GM23338 (cell line): Measurements from ENCODE around the gene INPP5D. TPM values are rescaled to one million over a fixed set of nuclear protein-coding genes. Genes with fewer than 3 reads are reported as not detected.

ENCODE experiments used
- ATAC-seq: fragments of 200-7000 bp; cut with Tn5 transposase; 3 replicates; pipeline ENCODE4 v1.9.1; 2020
- DNase-seq: peaks from one replicate; pipeline ENCODE4 v3.0.0-alpha.2; 2015; ENCODE audit warnings: low spot score
- H2AFZ ChIP-seq: fragments of 200-600 bp; sonication (generic); 2 replicates; pipeline ENCODE4 v1.8.0; 2016; ENCODE audit warnings: antibody characterized with exemption, mild to moderate bottlenecking, moderate library complexity
- H3F3A ChIP-seq: fragments of 200-600 bp; sonication (generic); replicated peaks from 2 replicates; pipeline ENCODE4 v1.8.0; 2017; ENCODE audit warnings: antibody characterized with exemption, mixed run types, low read depth
- H3K27ac ChIP-seq: fragments of 200-600 bp; sonication (generic); 2 replicates; pipeline ENCODE4 v1.6.1; 2016; ENCODE audit warnings: low read depth
- H3K27me3 ChIP-seq: fragments of 200-600 bp; sonication (generic); 2 replicates; pipeline ENCODE4 v1.8.0; 2016; ENCODE audit warnings: mild to moderate bottlenecking, mixed run types, moderate library complexity; ENCODE audit not compliant: insufficient read depth
- H3K36me3 ChIP-seq: fragments of 200-600 bp; sonication (generic); 2 replicates; pipeline ENCODE4 v1.8.0; 2016; ENCODE audit warnings: mild to moderate bottlenecking; ENCODE audit not compliant: insufficient read depth
- H3K4me1 ChIP-seq: fragments of 200-600 bp; sonication (generic); 2 replicates; pipeline ENCODE4 v1.8.0; 2016; ENCODE audit warnings: mild to moderate bottlenecking, moderate library complexity; ENCODE audit not compliant: insufficient read depth
- H3K4me2 ChIP-seq: fragments of 200-600 bp; sonication (generic); 2 replicates; pipeline ENCODE4 v1.7.1; 2017; ENCODE audit warnings: mixed run types
- H3K4me3 ChIP-seq: fragments of 200-600 bp; sonication (generic); 2 replicates; pipeline ENCODE4 v1.6.1; 2016; ENCODE audit warnings: mixed run types
- H3K79me2 ChIP-seq: fragments of 200-600 bp; sonication (generic); replicated peaks from 2 replicates; pipeline ENCODE4 v1.8.0; 2017; ENCODE audit warnings: mild to moderate bottlenecking; ENCODE audit not compliant: insufficient read depth
- H3K9me2 ChIP-seq: fragments of 200-600 bp; sonication (generic); 2 replicates; pipeline ENCODE4 v1.8.0; 2017; ENCODE audit not compliant: insufficient read depth
- H4K20me1 ChIP-seq: fragments of 200-600 bp; sonication (generic); replicated peaks from 2 replicates; pipeline ENCODE4 v1.8.0; 2017; ENCODE audit warnings: mild to moderate bottlenecking; ENCODE audit not compliant: insufficient read depth
- H3K27ac Mint-ChIP-seq: 2 replicates; pipeline ENCODE4 v1.8.0; 2020; ENCODE audit warnings: inconsistent platforms, mild to moderate bottlenecking, moderate library complexity, mixed read lengths
- H3K27me3 Mint-ChIP-seq: 3 replicates; pipeline ENCODE4 v1.8.0; 2022; ENCODE audit warnings: low read depth, mild to moderate bottlenecking, moderate library complexity, mixed read lengths, inconsistent platforms; ENCODE audit not compliant: insufficient read depth, poor library complexity
- H3K36me3 Mint-ChIP-seq: 3 replicates; pipeline ENCODE4 v1.8.0; 2021; ENCODE audit warnings: low read depth, mild to moderate bottlenecking, inconsistent platforms, moderate library complexity, mixed read lengths
- H3K4me1 Mint-ChIP-seq: 3 replicates; pipeline ENCODE4 v1.8.0; 2020; ENCODE audit warnings: mild to moderate bottlenecking, inconsistent platforms, mixed read lengths
- H3K4me3 Mint-ChIP-seq: 3 replicates; pipeline ENCODE4 v1.8.0; 2021; ENCODE audit warnings: moderate library complexity, mild to moderate bottlenecking, inconsistent platforms, mixed read lengths
- H3K9me3 Mint-ChIP-seq: 3 replicates; pipeline ENCODE4 v1.8.0; 2020; ENCODE audit warnings: moderate library complexity, mild to moderate bottlenecking, inconsistent platforms, mixed read lengths
- CREB1 ChIP-seq: fragments of 250-450 bp; sonication (Bioruptor Pico); IDR thresholded peaks from 2 replicates; pipeline ENCODE4 v1.5.0; 2020; ENCODE audit warnings: low read depth, mild to moderate bottlenecking, moderate library complexity
- ETS1 ChIP-seq: IDR thresholded peaks from 2 replicates; pipeline ENCODE4 v1.6.1; 2016; ENCODE audit warnings: antibody characterized with exemption
- EZH2 ChIP-seq: fragments of 200-600 bp; sonication (generic); IDR thresholded peaks from one replicate; pipeline ENCODE4 v1.8.0; 2017; ENCODE audit warnings: antibody characterized with exemption, mild to moderate bottlenecking, low read depth; ENCODE audit not compliant: unreplicated experiment
- EZH2phosphoT487 ChIP-seq: fragments of 200-600 bp; sonication (generic); IDR thresholded peaks from one replicate; pipeline ENCODE4 v1.8.1; 2018; ENCODE audit warnings: antibody characterized with exemption; ENCODE audit not compliant: unreplicated experiment
- JUNB ChIP-seq: IDR thresholded peaks from one replicate; pipeline ENCODE4 v1.6.1; 2016; ENCODE audit warnings: antibody characterized with exemption; ENCODE audit not compliant: unreplicated experiment
- NANOG ChIP-seq: IDR thresholded peaks from 2 replicates; pipeline ENCODE4 v1.6.1; 2016; ENCODE audit warnings: antibody characterized with exemption, borderline replicate concordance
- POLR2AphosphoS5 ChIP-seq: IDR thresholded peaks from 2 replicates; pipeline ENCODE4 v1.6.1; 2016; ENCODE audit warnings: antibody characterized with exemption, low read depth
- REST ChIP-seq: IDR thresholded peaks from one replicate; pipeline ENCODE4 v1.6.1; 2018; ENCODE audit warnings: antibody characterized with exemption; ENCODE audit not compliant: unreplicated experiment
- STAT1 ChIP-seq: IDR thresholded peaks from one replicate; pipeline ENCODE4 v1.6.1; 2016; ENCODE audit warnings: antibody characterized with exemption; ENCODE audit not compliant: unreplicated experiment
- ZNF114 ChIP-seq: fragments of 250-450 bp; sonication (Bioruptor Pico); IDR thresholded peaks from 2 replicates; pipeline ENCODE4 v1.5.0; 2020; ENCODE audit warnings: mild to moderate bottlenecking, moderate library complexity
- ZNF331 ChIP-seq: fragments of 250-450 bp; sonication (Bioruptor Pico); IDR thresholded peaks from 2 replicates; pipeline ENCODE4 v1.5.0; 2020; ENCODE audit warnings: low read depth, mild to moderate bottlenecking, moderate library complexity
- ZNF462 ChIP-seq: fragments of 250-450 bp; sonication (Bioruptor Pico); IDR thresholded peaks from 2 replicates; pipeline ENCODE4 v1.5.0; 2020; ENCODE audit warnings: mild to moderate bottlenecking, moderate library complexity
- polyA plus RNA-seq: library from polyadenylated mRNA; unstranded; fragments of >200 nt; fragmentation: Nextera tagmentation; extraction: Ambion mirVana; gene quantifications from 2 replicates; pipeline ENCODE4 v1.2.1, GENCODE V29; 2016
- total RNA-seq: library from RNA; depleted of rRNA; stranded (reverse); fragments of >200 nt; shearing (Covaris generic); gene quantifications from 2 replicates; pipeline ENCODE4 v1.2.3, GENCODE V29; 2014
- TF ChIP-seq, protein P1 (sequence below), 2 experiments: fragments of 200-600 bp in 1 of 2; sonication (generic) in 1 of 2; conservative IDR thresholded peaks; 2 replicates each; pipeline versions ENCODE4 v1.5.1 to v1.6.1; 2016 to 2017; ENCODE audit warnings: antibody characterized with exemption in 2 of 2, low read depth in 2 of 2, mild to moderate bottlenecking in 2 of 2, moderate library complexity in 1 of 2

Gene INPP5D
- total and polyA plus RNA-seq, 2 experiments from 2014 or later, result 6.6 to 8.3 TPM

DNA sequence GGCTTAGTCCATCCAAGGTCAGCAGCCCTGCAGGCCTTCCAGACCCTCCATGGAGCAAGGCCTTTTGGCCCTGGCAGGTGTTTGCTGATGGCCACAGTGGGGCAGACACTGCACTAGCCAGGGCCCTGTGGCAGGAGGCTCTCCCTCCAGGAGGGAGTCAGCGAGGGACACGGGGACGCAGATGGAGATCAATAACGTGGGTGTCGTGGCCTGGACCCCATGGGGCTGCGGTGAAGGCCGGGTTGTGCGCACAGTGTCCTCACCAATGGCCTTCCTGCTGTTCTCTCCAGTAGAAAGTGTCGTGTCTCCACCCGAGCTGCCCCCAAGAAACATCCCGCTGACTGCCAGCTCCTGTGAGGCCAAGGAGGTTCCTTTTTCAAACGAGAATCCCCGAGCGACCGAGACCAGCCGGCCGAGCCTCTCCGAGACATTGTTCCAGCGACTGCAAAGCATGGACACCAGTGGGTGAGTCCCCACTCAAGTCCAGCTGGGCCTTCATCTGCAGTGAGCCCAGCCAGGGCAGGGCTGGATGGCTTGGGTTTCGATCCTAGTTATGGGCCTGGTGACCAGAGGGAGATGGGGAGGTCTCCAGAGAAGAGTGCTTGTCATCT lies 65.4 kb downstream of the INPP5D start:
- TF ChIP-seq ZNF114 (CRISPR knock-in tag) (no peak), EZH2 (no peak), CREB1 (no peak), ZNF331 (CRISPR knock-in tag) (no peak), POLR2AphosphoS5 (no peak), REST (no peak), ZNF462 (CRISPR knock-in tag) (no peak), NANOG (no peak), JUNB (no peak), EZH2phosphoT487 (no peak), ETS1 (no peak), STAT1 (no peak)
- TF ChIP-seq, protein P1, sequence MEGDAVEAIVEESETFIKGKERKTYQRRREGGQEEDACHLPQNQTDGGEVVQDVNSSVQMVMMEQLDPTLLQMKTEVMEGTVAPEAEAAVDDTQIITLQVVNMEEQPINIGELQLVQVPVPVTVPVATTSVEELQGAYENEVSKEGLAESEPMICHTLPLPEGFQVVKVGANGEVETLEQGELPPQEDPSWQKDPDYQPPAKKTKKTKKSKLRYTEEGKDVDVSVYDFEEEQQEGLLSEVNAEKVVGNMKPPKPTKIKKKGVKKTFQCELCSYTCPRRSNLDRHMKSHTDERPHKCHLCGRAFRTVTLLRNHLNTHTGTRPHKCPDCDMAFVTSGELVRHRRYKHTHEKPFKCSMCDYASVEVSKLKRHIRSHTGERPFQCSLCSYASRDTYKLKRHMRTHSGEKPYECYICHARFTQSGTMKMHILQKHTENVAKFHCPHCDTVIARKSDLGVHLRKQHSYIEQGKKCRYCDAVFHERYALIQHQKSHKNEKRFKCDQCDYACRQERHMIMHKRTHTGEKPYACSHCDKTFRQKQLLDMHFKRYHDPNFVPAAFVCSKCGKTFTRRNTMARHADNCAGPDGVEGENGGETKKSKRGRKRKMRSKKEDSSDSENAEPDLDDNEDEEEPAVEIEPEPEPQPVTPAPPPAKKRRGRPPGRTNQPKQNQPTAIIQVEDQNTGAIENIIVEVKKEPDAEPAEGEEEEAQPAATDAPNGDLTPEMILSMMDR (conservative IDR thresholded peaks at IDR 0.05; ENCODE audit: low read depth in 2 of 2), result no peak
- DNase-seq (no peak), ATAC-seq (no peak)
- Histone ChIP-seq H3K4me1 (peaks cover 3% of the 10 kb centered on the region; the same call in 1 of the 2 replicates), H4K20me1 (no peaks in the 10 kb centered on the region), H3K4me2 (no peak overlapping the region), H2AFZ (no peak overlapping the region), H3K79me2 (no peaks in the 10 kb centered on the region), H3K27ac (no peak overlapping the region), H3K27me3 (no peaks in the 10 kb centered on the region), H3K9me2 (no peaks in the 10 kb centered on the region), H3F3A (no peaks in the 10 kb centered on the region), H3K4me3 (no peak overlapping the region), H3K36me3 (no peaks in the 10 kb centered on the region)
- peaks cover 3% of the 10 kb centered on the region for H3K27me3 Mint-ChIP-seq
- H3K27ac Mint-ChIP-seq, result no peak overlapping the region
- H3K4me1 Mint-ChIP-seq, result peaks cover 11% of the 10 kb centered on the region
- no peaks in the 10 kb centered on the region for H3K36me3 Mint-ChIP-seq
- H3K9me3 Mint-ChIP-seq, result no peaks in the 10 kb centered on the region; the same call in 2 of the 3 replicates
- no peak overlapping the region for H3K4me3 Mint-ChIP-seq
